ENCODE data around the gene TMEM141.

TMEM141 gene

DNA sequence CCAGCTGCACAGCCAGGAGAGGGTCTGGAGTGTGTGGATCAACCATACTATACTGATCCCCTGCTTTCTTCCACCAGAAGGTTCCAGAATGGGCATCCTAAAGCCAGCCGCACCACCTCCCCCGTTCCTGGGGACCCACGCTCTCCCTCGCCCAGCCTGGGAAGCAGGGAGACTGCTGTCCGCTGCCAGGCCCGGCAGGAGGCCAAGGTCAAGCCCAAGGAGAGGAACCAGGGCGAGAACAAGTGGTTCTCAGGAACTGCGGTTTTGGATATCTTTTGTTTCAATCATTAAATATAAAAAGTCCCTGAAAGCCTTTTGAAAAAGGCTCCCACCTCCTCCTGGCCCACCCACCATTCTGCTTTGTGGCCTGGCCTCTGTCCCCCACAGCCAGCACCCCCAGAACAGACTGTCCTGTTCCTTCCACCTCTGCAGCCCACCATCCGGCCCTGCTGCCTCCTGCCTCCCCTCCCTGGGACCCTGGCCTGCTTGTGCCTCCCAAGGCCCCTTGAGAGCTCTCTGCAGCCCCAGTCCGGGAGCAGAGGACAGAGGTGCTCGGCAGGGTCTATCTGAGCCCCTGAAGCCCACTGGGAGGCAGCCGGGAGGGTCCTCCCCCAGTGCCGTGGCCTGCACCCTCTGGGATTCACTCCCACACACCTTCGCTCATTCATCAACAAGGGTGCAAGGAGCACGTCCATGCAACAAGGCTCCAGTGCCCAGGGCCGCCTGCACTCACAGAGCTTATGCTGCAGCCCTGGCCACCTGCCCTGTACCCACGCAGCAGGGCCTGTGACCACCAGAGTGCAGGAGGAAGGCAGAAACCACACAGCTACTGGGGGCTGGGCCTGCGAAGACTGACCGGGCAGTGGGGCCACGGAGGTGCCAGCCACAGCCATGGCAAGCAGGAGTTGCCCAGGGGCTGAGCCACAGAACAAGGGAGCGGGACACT is 42.2 kb upstream of the TMEM141 start:
- no CpG with 5 or more reads among the region's 21 CpGs for WGBS, 2 donors (ENCODE audit: extremely low coverage in 2 of 2, insufficient read length in 2 of 2, insufficient replicate concordance in 1 of 2)
- Histone ChIP-seq H3K27me3 (ENCODE audit: control insufficient read depth in 3 of 3, insufficient read depth in 3 of 3, low read depth in 1 of 3, low read length in 3 of 3) (peaks cover 0 to 28% (median 0%) of the 10 kb centered on the region in 3 experiments), H3K14ac (ENCODE audit: low read length) (peak overlapping the region; percentile 98), H3K36me3 (replicated peaks in 1 of 2; ENCODE audit: control insufficient read depth in 2 of 2, insufficient read depth in 2 of 2, low read length in 2 of 2) (no peaks in the 10 kb centered on the region), H4K8ac (ENCODE audit: low read depth, low read length) (peak overlapping the region; percentile 43), H2AK5ac (ENCODE audit: low read depth, low read length) (peak overlapping the region; percentile 90), H3K4ac (ENCODE audit: low read length) (no peak overlapping the region), H3K9me3 (replicated peaks in 1 of 2; ENCODE audit: control insufficient read depth in 2 of 2, insufficient read depth in 1 of 2, low read depth in 1 of 2, low read length in 2 of 2) (peaks cover 0 to 5% of the 10 kb centered on the region in 2 donors), H3K4me2 (ENCODE audit: insufficient read depth, low read length, poor library complexity, severe bottlenecking) (no peak overlapping the region), H2AFZ (ENCODE audit: low read length) (no peak overlapping the region), H3K79me1 (ENCODE audit: low read depth, low read length) (no peaks in the 10 kb centered on the region), H2BK120ac (ENCODE audit: low read depth, low read length) (no peak overlapping the region), H2BK12ac (ENCODE audit: low read length) (peak overlapping the region; percentile 84), H3K18ac (ENCODE audit: low read length) (peak overlapping the region; percentile 76), H3K4me3 (ENCODE audit: low read length in 2 of 2) (no peak overlapping the region), H3K23ac (ENCODE audit: low read depth, low read length, poor library complexity) (no peak overlapping the region), H3K9ac (ENCODE audit: low read depth, low read length, poor library complexity) (peak overlapping the region; percentile 84), H3K27ac (replicated peaks; ENCODE audit: low read length) (no peak overlapping the region), H2BK5ac (ENCODE audit: low read length) (peak overlapping the region; percentile 53), H2BK15ac (ENCODE audit: low read length) (peak overlapping the region; percentile 75), H4K91ac (ENCODE audit: low read depth, low read length, poor library complexity) (no peak overlapping the region), H3K4me1 (ENCODE audit: control insufficient read depth in 2 of 2, insufficient read depth in 1 of 2, low read depth in 1 of 2, low read length in 2 of 2) (no peaks in the 10 kb centered on the region)
- no peak for DNase-seq (ENCODE audit: low spot score)

- H3K18ac ChIP-seq (ENCODE audit: low read length) = no peak overlapping the region
- no peaks in the 10 kb centered on the region for H3K4me1 ChIP-seq (ENCODE audit: control insufficient read depth in 2 of 2, insufficient read depth in 1 of 2, low read depth in 1 of 2, low read length in 2 of 2)
- peaks cover 0 to 26% (median 0%) of the 10 kb centered on the region in 3 experiments for H3K27me3 ChIP-seq (ENCODE audit: control insufficient read depth in 3 of 3, insufficient read depth in 3 of 3, low read depth in 1 of 3, low read length in 3 of 3)
- H3K4ac ChIP-seq (ENCODE audit: low read length) = no peak overlapping the region
- no peaks in the 10 kb centered on the region for H3K79me1 ChIP-seq (ENCODE audit: low read depth, low read length)
- H3K4me2 ChIP-seq (ENCODE audit: insufficient read depth, low read length, poor library complexity, severe bottlenecking) = no peak overlapping the region
- no peak overlapping the region for H3K9ac ChIP-seq (ENCODE audit: low read depth, low read length, poor library complexity)
- no peak overlapping the region for H3K4me3 ChIP-seq (ENCODE audit: low read length in 2 of 2)
- H3K36me3 ChIP-seq (replicated peaks in 1 of 2; ENCODE audit: control insufficient read depth in 2 of 2, insufficient read depth in 2 of 2, low read length in 2 of 2) = no peaks in the 10 kb centered on the region
- no peak overlapping the region for H2BK15ac ChIP-seq (ENCODE audit: low read length)
- H3K9me3 ChIP-seq (replicated peaks in 1 of 2; ENCODE audit: control insufficient read depth in 2 of 2, insufficient read depth in 1 of 2, low read depth in 1 of 2, low read length in 2 of 2) = peaks cover 0 to 5% of the 10 kb centered on the region in 2 donors
- H2AFZ ChIP-seq (ENCODE audit: low read length) = no peak overlapping the region
- no peak for DNase-seq (ENCODE audit: low spot score)
- no peak overlapping the region for H3K23ac ChIP-seq (ENCODE audit: low read depth, low read length, poor library complexity)
- no peak overlapping the region for H3K14ac ChIP-seq (ENCODE audit: low read length)
- no peak overlapping the region for H2BK120ac ChIP-seq (ENCODE audit: low read depth, low read length)
- H2BK12ac ChIP-seq (ENCODE audit: low read length) = no peak overlapping the region
- H3K27ac ChIP-seq (replicated peaks; ENCODE audit: low read length) = no peak overlapping the region
- WGBS, 2 donors (ENCODE audit: extremely low coverage in 2 of 2, insufficient read length in 2 of 2, insufficient replicate concordance in 1 of 2) = no CpG with 5 or more reads among the region's 2 CpGs
- H2BK5ac ChIP-seq (ENCODE audit: low read length) = no peak overlapping the region
- no peak overlapping the region for H4K8ac ChIP-seq (ENCODE audit: low read depth, low read length)
- no peak overlapping the region for H2AK5ac ChIP-seq (ENCODE audit: low read depth, low read length)
- no peak overlapping the region for H4K91ac ChIP-seq (ENCODE audit: low read depth, low read length, poor library complexity)
These were observed 40.6 kb upstream of the TMEM141 start for GRCh38 chr9:136750526-136750925.

- Histone ChIP-seq H3K4me2 (ENCODE audit: insufficient read depth, low read length, poor library complexity, severe bottlenecking) (no peak overlapping the region), H2BK12ac (ENCODE audit: low read length) (no peak overlapping the region), H3K23ac (ENCODE audit: low read depth, low read length, poor library complexity) (no peak overlapping the region), H3K4ac (ENCODE audit: low read length) (no peak overlapping the region), H2AK5ac (ENCODE audit: low read depth, low read length) (no peak overlapping the region), H3K9me3 (replicated peaks in 1 of 2; ENCODE audit: control insufficient read depth in 2 of 2, insufficient read depth in 1 of 2, low read depth in 1 of 2, low read length in 2 of 2) (peaks cover 0 to 7% of the 10 kb centered on the region in 2 donors), H3K18ac (ENCODE audit: low read length) (no peak overlapping the region), H4K91ac (ENCODE audit: low read depth, low read length, poor library complexity) (no peak overlapping the region), H2BK5ac (ENCODE audit: low read length) (no peak overlapping the region), H3K4me1 (ENCODE audit: control insufficient read depth in 2 of 2, insufficient read depth in 1 of 2, low read depth in 1 of 2, low read length in 2 of 2) (no peaks in the 10 kb centered on the region), H2BK120ac (ENCODE audit: low read depth, low read length) (no peak overlapping the region), H3K4me3 (ENCODE audit: low read length in 2 of 2) (no peak overlapping the region), H3K9ac (ENCODE audit: low read depth, low read length, poor library complexity) (no peak overlapping the region), H3K27ac (replicated peaks; ENCODE audit: low read length) (no peak overlapping the region), H4K8ac (ENCODE audit: low read depth, low read length) (no peak overlapping the region), H2BK15ac (ENCODE audit: low read length) (no peak overlapping the region), H3K79me1 (ENCODE audit: low read depth, low read length) (no peaks in the 10 kb centered on the region), H2AFZ (ENCODE audit: low read length) (no peak overlapping the region), H3K36me3 (replicated peaks in 1 of 2; ENCODE audit: control insufficient read depth in 2 of 2, insufficient read depth in 2 of 2, low read length in 2 of 2) (no peaks in the 10 kb centered on the region), H3K14ac (ENCODE audit: low read length) (no peak overlapping the region), H3K27me3 (ENCODE audit: control insufficient read depth in 3 of 3, insufficient read depth in 3 of 3, low read depth in 1 of 3, low read length in 3 of 3) (peaks cover 0 to 24% (median 0%) of the 10 kb centered on the region in 3 experiments)
- no CpG with 5 or more reads among the region's 1 CpG for WGBS, 2 donors (ENCODE audit: extremely low coverage in 2 of 2, insufficient read length in 2 of 2, insufficient replicate concordance in 1 of 2)
- no peak for DNase-seq (ENCODE audit: low spot score)
These were observed 39.9 kb upstream of the TMEM141 start for GRCh38 chr9:136751244-136751643.

- Histone ChIP-seq H3K9ac (ENCODE audit: low read depth, low read length, poor library complexity) (no peak overlapping the region), H4K91ac (ENCODE audit: low read depth, low read length, poor library complexity) (no peak overlapping the region), H3K14ac (ENCODE audit: low read length) (no peak overlapping the region), H2BK5ac (ENCODE audit: low read length) (no peak overlapping the region), H2AK5ac (ENCODE audit: low read depth, low read length) (no peak overlapping the region), H3K4ac (ENCODE audit: low read length) (no peak overlapping the region), H3K4me1 (ENCODE audit: control insufficient read depth in 2 of 2, insufficient read depth in 1 of 2, low read depth in 1 of 2, low read length in 2 of 2) (no peaks in the 10 kb centered on the region), H3K23ac (ENCODE audit: low read depth, low read length, poor library complexity) (no peak overlapping the region), H3K4me2 (ENCODE audit: insufficient read depth, low read length, poor library complexity, severe bottlenecking) (no peak overlapping the region), H3K27ac (replicated peaks; ENCODE audit: low read length) (no peak overlapping the region), H2BK15ac (ENCODE audit: low read length) (no peak overlapping the region), H2AFZ (ENCODE audit: low read length) (no peak overlapping the region), H3K18ac (ENCODE audit: low read length) (no peak overlapping the region), H3K79me1 (ENCODE audit: low read depth, low read length) (no peaks in the 10 kb centered on the region), H3K9me3 (replicated peaks in 1 of 2; ENCODE audit: control insufficient read depth in 2 of 2, insufficient read depth in 1 of 2, low read depth in 1 of 2, low read length in 2 of 2) (peaks cover 0 to 7% of the 10 kb centered on the region in 2 donors), H2BK12ac (ENCODE audit: low read length) (no peak overlapping the region), H3K27me3 (ENCODE audit: control insufficient read depth in 3 of 3, insufficient read depth in 3 of 3, low read depth in 1 of 3, low read length in 3 of 3) (peaks cover 0 to 21% (median 0%) of the 10 kb centered on the region in 3 experiments), H3K4me3 (ENCODE audit: low read length in 2 of 2) (no peak overlapping the region), H4K8ac (ENCODE audit: low read depth, low read length) (no peak overlapping the region), H3K36me3 (replicated peaks in 1 of 2; ENCODE audit: control insufficient read depth in 2 of 2, insufficient read depth in 2 of 2, low read length in 2 of 2) (no peaks in the 10 kb centered on the region), H2BK120ac (ENCODE audit: low read depth, low read length) (no peak overlapping the region)
- no peak for DNase-seq (ENCODE audit: low spot score)
These were observed 39.3 kb upstream of the TMEM141 start for GRCh38 chr9:136751814-136752213.
